HG02870 (cell line): ENCODE measurements around the gene OIT3.

ENCODE experiments used
- ATAC-seq: cut with Tn5 transposase; IDR thresholded peaks from one replicate; pipeline ENCODE4 v1.9.1; 2021; ENCODE audit warnings: mild to moderate bottlenecking, moderate library complexity; ENCODE audit not compliant: unreplicated experiment

Gene OIT3

DNA sequence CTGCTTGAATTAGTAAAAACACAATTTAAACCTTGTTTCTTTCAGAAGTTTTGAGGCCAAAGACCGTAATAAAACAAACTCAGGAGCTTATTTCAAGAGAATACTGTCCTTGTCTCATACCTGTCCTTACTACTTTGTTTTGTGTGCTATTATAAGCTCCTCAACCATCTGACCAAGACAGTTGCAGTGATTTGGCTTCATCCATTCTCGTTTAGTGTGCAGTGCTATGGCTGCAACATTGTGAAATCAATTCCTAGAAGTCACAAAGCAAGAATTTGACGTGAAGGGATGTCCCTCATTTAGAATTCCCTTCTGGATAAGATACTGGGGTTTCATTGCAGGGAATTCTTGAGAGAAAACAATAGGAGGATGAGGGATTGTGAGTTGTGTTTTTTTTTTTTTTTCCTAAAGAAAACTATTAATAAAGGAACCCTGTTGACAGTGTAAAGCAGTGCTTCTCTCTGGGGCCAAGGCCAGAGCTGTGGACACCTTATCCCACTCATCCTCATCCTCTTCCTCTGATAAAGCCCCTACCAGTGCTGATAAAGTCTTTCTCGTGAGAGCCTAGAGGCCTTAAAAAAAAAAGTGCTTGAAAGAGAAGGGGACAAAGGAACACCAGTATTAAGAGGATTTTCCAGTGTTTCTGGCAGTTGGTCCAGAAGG is at the start of gene OIT3:
Gene OIT3 (plus strand): TSS at position 604 of the 663 bp plus-strand sequence. CDS start 60 bp downstream, outside the sequence.
- ATAC-seq: no peak

DNA sequence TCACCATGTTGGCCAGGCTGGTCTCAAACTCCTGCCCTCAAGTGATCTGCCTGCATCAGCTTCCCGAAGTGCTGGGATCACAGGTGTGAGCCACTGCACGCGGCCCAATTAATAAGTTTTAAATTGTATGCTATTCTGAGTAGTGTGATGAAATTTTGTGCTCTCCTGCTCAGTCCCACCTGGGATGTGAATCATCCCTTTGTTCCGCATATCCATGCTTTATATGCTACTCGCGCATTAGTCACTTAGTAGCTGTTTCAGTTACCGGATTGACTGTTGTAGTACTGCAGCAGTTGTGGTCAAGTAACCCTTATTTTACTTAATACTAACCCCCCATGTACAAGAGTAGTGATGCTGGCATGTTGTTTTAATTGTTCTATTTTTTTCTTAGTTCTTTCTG is 47.3 kb upstream of the OIT3 start:
- no peak for ATAC-seq

DNA sequence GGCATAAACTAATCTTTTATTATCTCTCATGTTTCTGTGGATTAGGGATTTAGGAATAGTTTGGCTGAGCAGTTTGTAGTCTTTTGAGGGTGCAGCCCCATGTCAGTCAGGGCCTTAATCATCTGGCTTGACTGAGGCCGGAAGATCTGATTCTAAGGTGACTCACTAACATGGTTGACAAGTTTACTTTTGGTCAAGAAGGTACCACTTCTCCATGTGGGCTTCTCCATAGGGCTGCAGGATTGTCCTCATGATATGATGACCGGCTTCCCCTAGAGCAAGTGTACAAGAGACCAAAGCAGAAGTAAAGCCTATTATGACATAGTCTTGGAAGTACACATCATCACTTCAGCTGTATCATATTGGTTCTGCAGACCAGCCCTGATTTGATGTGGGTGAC is 45.9 kb upstream of the OIT3 start:
- ATAC-seq: no peak

DNA sequence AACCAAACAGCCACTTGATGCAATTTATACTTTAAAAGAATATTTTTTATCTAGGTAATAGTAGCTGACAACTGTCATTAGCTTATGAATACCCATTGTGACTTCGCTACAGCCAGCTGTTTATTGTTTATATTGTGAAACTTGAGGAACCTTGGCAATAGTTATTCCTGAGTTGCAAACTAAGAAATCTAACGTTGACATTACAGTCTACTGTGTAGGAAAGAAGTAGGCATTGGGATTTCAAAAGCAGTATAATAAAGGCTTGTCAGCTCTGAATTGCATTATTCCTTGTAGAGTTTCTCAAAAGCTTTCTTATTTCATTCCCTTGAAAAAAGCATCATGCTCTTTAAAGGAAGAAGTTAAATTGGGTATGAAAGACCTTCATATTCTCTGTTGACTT is 42.7 kb upstream of the OIT3 start:
- ATAC-seq: no peak

DNA sequence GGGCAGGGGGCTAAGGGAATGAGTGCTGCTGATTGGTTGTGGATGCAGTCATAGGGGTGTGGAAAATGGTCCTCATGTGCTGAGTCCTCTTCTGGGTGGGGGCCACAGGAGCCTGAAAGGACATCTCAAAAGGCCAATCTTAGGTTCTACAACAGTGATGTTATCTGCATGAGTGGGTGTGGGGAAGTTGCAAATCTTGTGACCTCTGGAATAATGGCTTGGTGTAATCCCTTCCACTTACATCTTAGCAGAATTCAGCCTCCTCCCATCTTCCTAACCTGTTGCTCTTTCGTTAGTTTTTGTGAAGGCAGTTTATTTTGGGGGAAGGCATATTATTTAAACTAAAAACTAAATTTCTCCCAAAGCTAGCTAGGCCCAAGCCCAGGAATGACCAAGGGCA is 42.0 kb upstream of the OIT3 start:
- no peak for ATAC-seq

DNA sequence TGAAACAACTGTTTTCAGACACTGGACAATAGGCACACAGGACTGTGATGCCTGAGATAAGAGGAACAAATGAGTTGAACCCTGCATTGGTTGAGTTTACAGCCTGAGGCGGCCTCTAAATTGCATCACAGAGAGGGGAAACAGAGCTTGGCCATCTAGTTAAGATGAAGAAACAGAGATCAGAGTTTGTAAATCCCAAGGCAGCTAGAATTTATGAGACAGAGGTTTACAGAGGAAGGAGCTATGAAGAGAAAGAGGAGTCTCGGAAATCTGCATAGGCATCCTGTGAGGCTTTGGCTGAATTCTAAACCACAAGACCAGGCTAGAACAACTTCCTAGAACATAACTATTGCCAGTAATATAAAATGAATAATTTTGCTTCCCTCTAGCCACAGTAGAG is 41.0 kb upstream of the OIT3 start:
- no peak for ATAC-seq

DNA sequence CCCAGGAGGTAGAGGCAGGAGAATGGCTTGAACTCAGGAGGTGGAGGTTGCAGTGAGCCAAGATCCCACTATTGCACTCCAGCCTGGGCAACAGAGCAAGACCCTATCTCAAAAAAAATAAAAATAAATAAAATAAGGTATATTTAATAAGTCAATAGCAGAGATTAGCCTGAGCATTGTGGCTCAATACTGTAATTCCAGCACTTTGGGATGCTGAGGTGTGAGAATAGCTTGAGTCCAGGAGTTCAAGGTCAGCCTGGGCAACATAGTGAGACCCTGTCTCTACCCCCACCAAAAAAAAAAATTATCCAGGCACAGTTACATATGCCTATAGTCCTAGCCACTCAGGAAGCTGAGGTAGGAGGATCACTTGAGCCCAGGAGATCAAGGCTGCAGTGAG is 38.4 kb upstream of the OIT3 start:
- no peak for ATAC-seq

DNA sequence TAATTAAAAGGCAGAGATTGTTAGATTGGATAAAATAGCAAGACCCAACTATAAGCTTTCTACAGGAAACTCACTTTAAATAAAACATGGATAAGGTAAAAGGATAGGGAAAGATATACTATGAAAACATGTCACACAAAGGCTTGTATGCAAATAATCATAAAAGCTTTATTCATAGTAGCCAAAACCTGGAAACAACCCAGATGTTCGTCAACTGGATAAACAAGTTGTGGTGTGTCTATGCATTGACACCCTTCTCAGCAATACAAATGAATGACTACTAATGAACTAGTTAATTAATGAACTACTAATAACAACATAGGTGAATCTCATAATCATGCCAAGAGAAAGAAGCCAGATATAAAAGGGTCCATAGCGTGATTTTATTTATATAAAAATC is 37.7 kb upstream of the OIT3 start:
- ATAC-seq: no peak

DNA sequence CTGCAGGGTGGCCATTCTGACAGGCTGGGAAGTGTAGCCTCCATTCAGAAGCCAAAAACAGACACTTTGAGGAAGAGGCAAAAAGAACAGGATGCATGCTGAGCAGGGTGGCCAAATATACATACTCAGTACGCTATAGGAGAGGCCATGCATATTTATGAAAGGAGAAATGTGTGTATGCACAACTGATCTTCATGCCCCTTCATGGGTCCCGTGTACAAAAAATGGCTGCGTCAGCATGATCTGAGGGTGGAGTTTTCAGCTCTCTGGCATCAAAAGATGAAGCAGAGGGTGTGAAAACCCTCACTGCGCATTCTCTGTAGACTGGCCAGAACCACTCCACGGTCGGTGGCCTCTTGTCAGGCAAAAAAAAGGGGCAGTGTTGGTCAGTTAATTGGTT is 35.5 kb upstream of the OIT3 start:
- no peak for ATAC-seq

DNA sequence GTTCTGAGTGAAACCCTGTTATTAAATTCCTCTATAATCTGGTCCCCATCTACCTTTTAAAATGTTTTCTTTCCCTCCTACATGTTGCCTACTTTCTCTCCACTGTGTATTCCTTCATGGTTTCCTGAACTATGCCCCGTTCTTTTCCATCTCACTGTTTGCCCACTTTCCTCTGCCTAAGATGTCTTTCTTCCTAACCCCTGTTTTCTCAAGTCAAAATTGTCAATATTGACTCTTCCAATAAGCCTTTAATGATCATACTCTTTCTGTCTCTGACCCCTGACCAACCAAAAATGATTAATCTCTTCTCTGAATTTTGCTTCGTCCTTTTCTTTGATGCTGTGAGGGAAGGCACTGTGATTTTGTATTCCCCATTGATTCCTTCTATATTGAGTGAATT is 30.6 kb upstream of the OIT3 start:
- ATAC-seq: no peak

DNA sequence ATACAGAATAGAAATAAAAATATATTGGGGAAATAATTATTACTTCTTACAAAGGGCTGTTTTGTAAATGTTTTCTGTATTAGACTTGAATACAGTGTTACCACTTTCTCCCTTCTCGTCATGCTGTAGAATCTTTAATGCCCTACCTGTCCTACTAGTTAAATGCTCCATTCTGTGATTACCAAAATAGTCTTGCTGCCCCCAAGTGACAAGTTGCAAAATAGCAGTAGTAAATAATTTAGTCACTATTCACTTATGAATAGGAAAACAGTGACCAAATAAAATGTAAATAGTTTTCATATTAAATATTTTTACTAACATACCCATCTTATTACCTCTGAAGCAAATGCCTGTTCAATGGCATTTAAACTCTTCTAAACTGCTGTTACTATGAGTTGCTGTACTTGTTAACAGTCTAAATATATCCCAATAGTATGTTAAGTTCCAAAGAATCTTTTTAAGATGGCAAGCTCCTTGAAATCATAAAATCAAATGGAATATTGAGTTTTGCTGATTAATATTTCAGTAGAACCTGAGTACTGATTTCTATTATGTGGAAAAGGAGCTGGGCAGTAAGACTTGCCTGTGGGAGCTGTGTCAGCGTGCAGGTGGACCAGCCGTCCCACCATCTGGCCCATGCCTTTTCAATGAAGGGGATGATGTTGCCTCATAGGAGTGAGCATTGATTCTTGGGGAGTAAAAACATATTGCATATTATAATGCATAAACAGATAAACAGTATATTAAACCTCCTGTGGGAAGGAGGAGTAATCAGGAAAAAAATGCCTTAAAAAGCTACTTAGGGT is 18.1 kb upstream of the OIT3 start:
- ATAC-seq: no peak

DNA sequence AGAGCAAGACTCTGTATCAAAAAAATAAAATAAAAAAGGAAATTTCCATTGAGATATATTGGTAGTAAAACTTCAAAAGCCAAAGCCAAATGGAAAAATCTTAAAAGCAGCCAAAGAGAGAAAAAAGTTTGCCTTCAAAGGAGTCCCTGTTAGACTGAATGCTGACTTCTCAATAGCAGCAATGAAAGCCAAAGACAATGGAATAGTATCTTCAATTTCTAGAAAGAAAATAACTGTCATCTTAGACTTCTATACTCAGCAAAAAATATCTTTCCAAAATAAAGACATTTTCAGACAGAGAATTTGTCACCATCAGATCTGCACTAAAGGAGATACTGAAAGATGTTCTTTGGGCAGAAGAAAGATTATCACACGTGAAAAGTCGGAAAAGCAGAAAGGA is 14.3 kb upstream of the OIT3 start:
- ATAC-seq: no peak

DNA sequence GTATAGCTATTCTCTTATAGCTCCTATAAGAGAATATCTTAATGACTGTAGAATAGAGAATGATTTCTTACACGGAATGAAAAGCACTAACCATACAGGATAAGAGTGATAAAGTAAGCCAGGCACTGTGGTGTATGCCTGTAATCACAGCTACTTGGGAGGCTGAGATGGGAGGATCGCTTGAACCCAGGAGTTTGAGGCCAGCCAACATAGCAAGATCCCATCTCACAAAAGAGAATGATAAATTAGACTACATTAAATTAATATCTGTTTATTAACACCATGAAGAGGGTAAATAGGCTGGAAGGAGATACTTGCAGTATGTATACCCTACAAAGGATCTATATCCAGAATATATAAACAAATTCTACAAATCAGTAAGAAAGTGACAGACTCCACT is 12.2 kb upstream of the OIT3 start:
- no peak for ATAC-seq

DNA sequence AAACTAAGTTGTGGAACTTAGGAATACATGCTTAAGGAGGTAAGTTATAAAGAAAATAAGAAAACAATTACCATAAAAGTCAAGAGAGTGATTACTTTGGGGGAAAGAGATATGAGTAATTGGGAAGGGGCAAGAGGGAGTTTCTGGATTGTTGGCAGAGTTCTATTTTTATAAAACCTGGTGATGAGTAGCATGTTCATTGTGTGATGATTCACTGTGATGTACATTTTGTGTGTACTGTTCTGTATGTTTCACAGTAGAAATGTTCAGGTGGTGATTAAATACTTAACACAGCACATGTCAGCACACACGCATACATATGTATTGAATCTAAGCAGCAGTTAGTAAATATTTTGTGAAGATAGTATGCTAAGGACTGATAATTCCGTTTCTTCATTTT is 9.7 kb upstream of the OIT3 start:
- no peak for ATAC-seq

DNA sequence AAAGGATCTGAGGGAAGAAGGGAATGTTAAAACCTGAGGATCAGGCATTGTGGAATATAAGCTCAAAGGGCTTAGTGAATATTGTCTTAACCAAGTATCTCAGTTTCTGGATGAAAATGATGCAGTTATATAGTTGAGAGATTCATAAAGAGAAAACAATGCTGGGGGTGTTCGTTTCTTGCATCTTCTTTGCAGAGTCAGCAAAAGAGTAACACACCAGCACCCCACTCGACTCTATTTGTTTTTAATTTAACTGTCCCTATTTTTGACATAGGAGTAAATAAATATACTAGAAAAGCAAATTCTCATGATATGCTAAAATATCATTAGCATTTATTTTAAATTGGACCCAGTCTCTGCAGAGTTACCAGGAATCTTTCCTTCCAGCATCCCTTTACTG is 7.6 kb upstream of the OIT3 start:
- ATAC-seq: no peak

DNA sequence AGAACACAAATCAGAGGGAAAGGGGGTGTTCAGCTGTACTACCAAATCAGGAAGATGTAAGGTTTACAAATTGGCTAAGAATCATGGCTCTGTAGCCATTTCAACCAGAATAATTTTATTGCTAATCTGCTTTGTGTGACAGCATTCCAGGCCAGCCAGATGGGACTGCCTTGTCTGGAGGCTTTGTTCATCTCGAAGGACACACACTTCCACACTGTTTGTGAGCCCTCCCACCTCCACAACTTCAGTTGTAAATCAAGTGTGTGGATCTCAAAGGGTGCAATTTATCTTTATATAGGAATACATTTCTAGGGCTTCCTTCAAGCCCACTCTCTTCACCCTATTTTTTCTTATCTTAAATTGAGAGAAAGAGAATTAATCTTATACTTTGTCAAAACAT is 6.9 kb upstream of the OIT3 start:
- no peak for ATAC-seq

DNA sequence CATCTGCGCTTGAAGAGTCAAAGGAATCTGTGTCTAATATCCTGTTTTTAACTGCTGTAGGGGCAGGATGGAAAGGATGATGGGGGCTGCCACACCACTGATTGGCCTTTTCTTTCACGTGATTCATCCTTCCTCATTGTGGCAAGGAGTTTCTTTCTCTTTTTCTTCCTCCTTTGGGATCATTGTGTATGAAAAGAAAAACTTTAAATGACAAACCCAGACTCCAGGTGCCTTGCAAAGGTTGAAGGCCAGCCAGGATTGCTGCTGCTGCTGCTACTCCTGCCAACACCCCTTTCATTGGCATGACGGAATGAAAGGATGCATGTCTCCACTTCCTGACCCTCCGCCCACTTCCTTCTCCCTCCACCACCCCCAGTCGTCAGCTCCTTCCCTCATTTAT is 6.5 kb upstream of the OIT3 start:
- ATAC-seq: no peak

DNA sequence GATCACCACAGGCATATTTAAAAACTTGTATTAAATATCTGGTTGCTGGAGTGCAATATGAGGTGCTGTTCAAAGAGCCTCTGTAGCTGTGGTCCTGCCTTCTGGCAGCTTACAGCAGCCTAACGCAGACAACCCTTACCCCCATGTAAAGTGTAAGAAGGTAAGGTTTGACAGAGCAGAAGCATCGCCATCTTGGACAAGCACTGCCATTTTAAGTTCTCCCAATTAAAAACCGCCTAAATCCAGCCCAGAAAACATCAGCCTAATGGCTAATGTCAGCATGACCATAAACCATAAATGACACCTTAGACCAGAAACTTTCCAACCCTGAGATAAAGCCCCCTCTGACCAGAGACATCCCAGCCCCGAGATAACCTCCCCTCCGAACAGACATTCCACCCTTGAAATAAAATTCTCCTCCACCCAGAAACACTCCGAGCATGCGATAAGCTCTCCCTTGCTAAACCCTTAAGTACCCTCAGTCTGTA is 5.3 kb upstream of the OIT3 start:
- no peak for ATAC-seq

DNA sequence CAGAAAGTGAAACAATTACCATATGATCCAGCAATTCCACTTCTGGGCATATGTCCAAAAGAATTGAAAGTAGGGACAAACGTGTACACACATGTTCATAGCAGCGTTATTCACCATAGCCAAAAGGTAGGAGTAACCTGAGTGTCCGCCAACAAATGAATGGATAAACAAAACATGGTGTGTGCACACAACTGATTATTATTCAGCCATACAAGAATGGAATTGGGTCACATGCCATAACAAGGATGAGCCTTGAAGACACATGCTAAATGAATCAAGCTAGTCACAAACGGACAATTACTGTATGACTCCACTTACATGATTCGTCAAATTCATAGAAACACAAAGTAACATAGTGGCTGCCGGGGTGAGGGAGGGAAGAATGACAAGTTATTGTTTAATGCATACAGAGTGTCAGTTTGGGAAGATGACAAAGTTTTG is 4.1 kb upstream of the OIT3 start:
- ATAC-seq: no peak

DNA sequence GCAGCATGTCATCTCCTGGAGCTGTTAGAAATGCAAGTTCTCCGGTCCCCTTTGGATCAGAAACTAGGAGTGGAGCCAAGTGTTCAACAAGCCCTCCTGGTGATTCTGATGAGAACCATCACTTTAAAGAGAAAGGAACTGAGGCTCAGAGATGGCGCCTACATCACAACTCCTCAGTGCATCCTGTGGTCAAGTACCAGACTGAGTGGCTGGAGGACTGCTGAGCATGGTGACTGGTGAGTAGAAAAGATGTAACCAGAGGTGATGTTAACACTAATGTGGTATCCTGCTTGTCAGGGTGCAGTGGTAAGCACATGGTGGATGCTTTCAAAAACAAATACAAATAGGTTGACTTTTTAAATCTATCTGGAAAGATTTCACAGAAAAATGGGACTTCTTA is 3.5 kb upstream of the OIT3 start:
- ATAC-seq: no peak

DNA sequence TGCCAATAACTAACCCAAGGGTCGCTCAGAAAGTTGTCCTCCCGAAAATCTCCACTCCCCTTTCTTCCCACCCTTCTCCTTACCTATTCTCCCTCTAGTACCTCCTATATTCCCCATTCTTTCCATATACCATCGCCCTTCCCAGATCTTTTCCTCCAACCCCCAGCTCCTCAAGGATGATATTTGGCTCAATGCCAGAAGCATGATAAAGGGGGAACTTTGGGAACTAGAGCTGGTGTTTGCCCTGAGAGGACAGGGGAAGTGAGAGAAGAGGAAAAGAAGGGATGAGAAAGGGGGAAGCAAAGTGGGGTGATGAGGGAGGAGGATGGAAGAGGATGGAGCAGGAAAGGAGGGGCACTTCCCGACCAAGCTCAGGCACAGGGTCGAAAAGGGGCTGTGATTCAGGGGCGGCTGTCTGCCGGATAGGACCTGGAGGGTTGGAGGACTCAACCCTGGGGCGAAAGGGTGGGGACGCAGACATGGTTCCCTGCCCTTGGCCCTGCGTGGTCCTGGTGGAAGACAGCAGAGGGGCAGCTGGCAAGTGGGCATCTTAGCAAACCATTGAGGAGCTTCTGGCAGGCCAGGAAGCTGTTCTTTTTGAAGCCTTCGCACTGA is 1.8 kb downstream of the OIT3 start:
- no peak for ATAC-seq

DNA sequence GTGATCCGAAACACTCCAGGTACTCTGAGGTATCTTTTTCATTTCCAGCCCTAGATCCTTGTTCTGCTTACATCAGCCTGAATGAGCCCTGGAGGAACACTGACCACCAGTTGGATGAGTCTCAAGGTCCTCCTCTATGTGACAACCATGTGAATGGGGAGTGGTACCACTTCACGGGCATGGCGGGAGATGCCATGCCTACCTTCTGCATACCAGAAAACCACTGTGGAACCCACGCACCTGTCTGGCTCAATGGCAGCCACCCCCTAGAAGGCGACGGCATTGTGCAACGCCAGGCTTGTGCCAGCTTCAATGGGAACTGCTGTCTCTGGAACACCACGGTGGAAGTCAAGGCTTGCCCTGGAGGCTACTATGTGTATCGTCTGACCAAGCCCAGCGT is 5.1 kb downstream of the OIT3 start:
- no peak for ATAC-seq
